BE2C (cell line): ENCODE results near the gene SLF2.
A peak's percentile ranks its signal among the peaks of the same experiment; 100 is the strongest.

ENCODE experiments used
- DNase-seq: peaks from one replicate; pipeline ENCODE4 v3.0.0-alpha.2; 2020
- H3K27me3 ChIP-seq: fragments of 250-450 bp; sonication (Bioruptor Pico); 2 replicates; pipeline ENCODE4 v1.5.1; 2020; ENCODE audit warnings: mild to moderate bottlenecking
- H3K36me3 ChIP-seq: fragments of 250-450 bp; sonication (Bioruptor Pico); 2 replicates; pipeline ENCODE4 v1.5.1; 2020; ENCODE audit warnings: mild to moderate bottlenecking
- H3K4me1 ChIP-seq: fragments of 250-450 bp; sonication (Bioruptor Pico); 2 replicates; pipeline ENCODE4 v1.5.1; 2020
- H3K4me3 ChIP-seq: 2 replicates; pipeline ENCODE4 v1.5.1; 2011; ENCODE audit warnings: low read depth, low read length
- H3K9me3 ChIP-seq: fragments of 250-450 bp; sonication (Bioruptor Pico); 2 replicates; pipeline ENCODE4 v1.5.1; 2020
- TF ChIP-seq, protein P1 (sequence below): IDR thresholded peaks from 2 replicates; pipeline ENCODE4 v1.5.1; 2012; ENCODE audit warnings: mild to moderate bottlenecking, low read depth, low read length

SLF2 gene

GRCh38 chr10:100927266-100927665 lies 14.5 kb downstream of the SLF2 start:
- Histone ChIP-seq H3K27me3 (no peaks in the 10 kb centered on the region), H3K9me3 (no peaks in the 10 kb centered on the region), H3K4me3 (no peak overlapping the region), H3K4me1 (no peaks in the 10 kb centered on the region; the same call in 1 of the 2 replicates), H3K36me3 (peaks cover 54% of the 10 kb centered on the region)
- TF ChIP-seq, protein P1, sequence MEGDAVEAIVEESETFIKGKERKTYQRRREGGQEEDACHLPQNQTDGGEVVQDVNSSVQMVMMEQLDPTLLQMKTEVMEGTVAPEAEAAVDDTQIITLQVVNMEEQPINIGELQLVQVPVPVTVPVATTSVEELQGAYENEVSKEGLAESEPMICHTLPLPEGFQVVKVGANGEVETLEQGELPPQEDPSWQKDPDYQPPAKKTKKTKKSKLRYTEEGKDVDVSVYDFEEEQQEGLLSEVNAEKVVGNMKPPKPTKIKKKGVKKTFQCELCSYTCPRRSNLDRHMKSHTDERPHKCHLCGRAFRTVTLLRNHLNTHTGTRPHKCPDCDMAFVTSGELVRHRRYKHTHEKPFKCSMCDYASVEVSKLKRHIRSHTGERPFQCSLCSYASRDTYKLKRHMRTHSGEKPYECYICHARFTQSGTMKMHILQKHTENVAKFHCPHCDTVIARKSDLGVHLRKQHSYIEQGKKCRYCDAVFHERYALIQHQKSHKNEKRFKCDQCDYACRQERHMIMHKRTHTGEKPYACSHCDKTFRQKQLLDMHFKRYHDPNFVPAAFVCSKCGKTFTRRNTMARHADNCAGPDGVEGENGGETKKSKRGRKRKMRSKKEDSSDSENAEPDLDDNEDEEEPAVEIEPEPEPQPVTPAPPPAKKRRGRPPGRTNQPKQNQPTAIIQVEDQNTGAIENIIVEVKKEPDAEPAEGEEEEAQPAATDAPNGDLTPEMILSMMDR = no peak
- no peak for DNase-seq

DNA sequence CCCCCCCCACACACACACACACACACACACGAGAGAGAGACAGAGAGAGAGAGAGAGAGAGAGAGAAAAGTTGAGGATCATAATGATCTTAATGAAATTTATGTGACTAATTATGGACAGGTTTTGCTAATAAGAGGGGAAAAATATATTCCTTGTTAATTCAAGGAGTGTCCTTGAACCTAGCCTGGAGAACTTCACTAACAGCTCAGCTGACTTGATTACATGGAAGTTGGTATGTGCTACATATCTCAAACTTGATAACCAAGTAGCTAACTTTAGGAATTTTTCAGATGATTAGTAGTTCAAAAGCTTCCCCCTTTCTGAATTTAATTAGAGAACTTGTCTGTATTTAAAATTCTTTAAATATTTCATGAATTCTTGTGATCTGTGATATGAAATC lies 15.3 kb downstream of the SLF2 start:
- no peak overlapping the region for H3K4me3 ChIP-seq
- no peaks in the 10 kb centered on the region for H3K27me3 ChIP-seq
- H3K4me1 ChIP-seq = no peaks in the 10 kb centered on the region; the same call in 1 of the 2 replicates
- no peak for DNase-seq
- TF ChIP-seq, protein P1 = no peak
- no peaks in the 10 kb centered on the region for H3K9me3 ChIP-seq
- peaks cover 56% of the 10 kb centered on the region for H3K36me3 ChIP-seq

DNA sequence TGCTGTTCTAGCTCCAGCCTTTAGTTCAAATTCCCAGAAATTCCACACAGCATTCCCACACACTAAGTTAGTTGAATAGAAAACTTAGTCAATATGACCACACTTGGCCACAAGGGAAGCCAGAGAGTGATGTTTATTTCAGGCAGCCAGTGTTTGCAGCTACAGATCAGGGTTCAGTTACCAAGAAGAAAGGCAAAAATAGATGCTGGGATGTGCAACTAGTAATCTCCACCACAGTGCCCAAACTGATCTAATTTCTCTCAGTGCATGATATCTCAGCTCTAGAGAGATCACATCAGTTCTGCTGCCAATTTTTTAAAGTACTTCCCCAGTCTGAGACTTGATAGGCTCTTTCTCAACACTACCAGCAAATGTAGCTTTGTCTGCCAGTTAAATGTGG lies 17.6 kb downstream of the SLF2 start:
- DNase-seq = no peak
- Histone ChIP-seq H3K9me3 (no peaks in the 10 kb centered on the region), H3K36me3 (peaks cover 48% of the 10 kb centered on the region), H3K4me1 (no peaks in the 10 kb centered on the region; the same call in 1 of the 2 replicates), H3K4me3 (no peak overlapping the region), H3K27me3 (no peaks in the 10 kb centered on the region)
- TF ChIP-seq, protein P1 = peak; percentile 25; the same call in 1 of the 2 replicates

- TF ChIP-seq, protein P1 = peak; percentile 52
- Histone ChIP-seq H3K36me3 (peaks cover 44% of the 10 kb centered on the region), H3K4me1 (no peaks in the 10 kb centered on the region; the same call in 1 of the 2 replicates), H3K27me3 (no peaks in the 10 kb centered on the region), H3K4me3 (no peak overlapping the region), H3K9me3 (no peaks in the 10 kb centered on the region)
- DNase-seq = no peak
Measured at GRCh38 chr10:100934084-100934659, 21.4 kb downstream of the SLF2 start.

- peaks cover 27% of the 10 kb centered on the region for H3K36me3 ChIP-seq
Measured at GRCh38 chr10:100939763-100940344, 27.1 kb downstream of the SLF2 start.

GRCh38 chr10:100942229-100942628 lies 29.5 kb downstream of the SLF2 start:
- TF ChIP-seq, protein P1 = no peak
- Histone ChIP-seq H3K27me3 (no peaks in the 10 kb centered on the region), H3K9me3 (no peaks in the 10 kb centered on the region), H3K4me1 (no peaks in the 10 kb centered on the region), H3K36me3 (peaks cover 36% of the 10 kb centered on the region), H3K4me3 (no peak overlapping the region)
- DNase-seq = no peak

More at GRCh38 chr10:100939763-100940344, 27.1 kb downstream of the SLF2 start:
- TF ChIP-seq, protein P1 = no peak
- no peaks in the 10 kb centered on the region for H3K4me1 ChIP-seq
- H3K9me3 ChIP-seq = no peaks in the 10 kb centered on the region
- no peak overlapping the region for H3K4me3 ChIP-seq
- no peaks in the 10 kb centered on the region for H3K27me3 ChIP-seq
- no peak for DNase-seq
